GM19328 (cell line): ENCODE results near the gene SEMA3B.

Experiments used
- ATAC-seq: cut with Tn5 transposase; IDR thresholded peaks from one replicate; pipeline ENCODE4 v1.9.1; 2021; ENCODE audit warnings: mild to moderate bottlenecking, moderate library complexity; ENCODE audit not compliant: unreplicated experiment

The SEMA3B gene

GRCh38 chr3:50327129-50327528, 58.2 kb downstream of the SEMA3B start:
- ATAC-seq, result no peak
